Common myeloid progenitor, CD34-positive (primary cell): ENCODE results near the gene ZBTB46.
A peak's percentile ranks its signal among the peaks of the same experiment; 100 is the strongest.

Experiments used
- CTCF ChIA-PET: fragments of 350-600 bp; sonication (Branson Sonifier 250); formaldehyde crosslinking; loops from one replicate; lab custom pipeline; 2021; ENCODE audit warnings: antibody characterized with exemption; lab: Charles Lee
- POLR2A ChIA-PET: fragments of 350-600 bp; sonication (Branson Sonifier 250); formaldehyde crosslinking; loops from one replicate; lab custom pipeline; 2021; ENCODE audit warnings: antibody characterized with exemption; lab: Charles Lee
- DNase-seq, 3 donors: peaks; one replicate each; pipeline versions ENCODE4 v3.0.0 to v3.0.0-alpha.2; 2013
- H3K27ac ChIP-seq, 2 experiments: 1 replicate in 1 of 2; 2 replicates in 1 of 2; pipeline ENCODE4 v1.7.0; 2013; ENCODE audit warnings: inconsistent platforms in 2 of 2, low read length in 2 of 2, mild to moderate bottlenecking in 2 of 2, low read depth in 1 of 2, moderate library complexity in 1 of 2; ENCODE audit not compliant: severe bottlenecking in 2 of 2, insufficient read depth in 1 of 2, poor library complexity in 1 of 2
- H3K27me3 ChIP-seq, 5 experiments: replicated peaks in 2 of 5; 1 replicate in 3 of 5; 2 replicates in 2 of 5; pipeline versions ENCODE4 v1.6.1 to v1.7.0; 2013; ENCODE audit warnings: low read length in 4 of 5, mild to moderate bottlenecking in 2 of 5, moderate library complexity in 2 of 5, inconsistent platforms in 1 of 5; ENCODE audit not compliant: insufficient read depth in 5 of 5, control insufficient read depth in 4 of 5
- H3K36me3 ChIP-seq, 4 experiments: 1 replicate in 2 of 4; 2 replicates in 2 of 4; pipeline versions ENCODE4 v1.6.1 to v1.7.0; 2013; ENCODE audit warnings: low read length in 3 of 4, control low read depth in 1 of 4, mild to moderate bottlenecking in 1 of 4; ENCODE audit not compliant: control insufficient read depth in 4 of 4, insufficient read depth in 4 of 4
- H3K4me1 ChIP-seq, 4 experiments: 1 replicate in 3 of 4; 2 replicates in 1 of 4; pipeline versions ENCODE4 v1.6.1 to v1.7.1; 2013; ENCODE audit warnings: low read length in 3 of 4, mild to moderate bottlenecking in 3 of 4, control low read depth in 1 of 4, inconsistent platforms in 1 of 4, moderate library complexity in 1 of 4; ENCODE audit not compliant: control insufficient read depth in 4 of 4, insufficient read depth in 4 of 4; ENCODE audit errors: control extremely low read depth in 1 of 4
- H3K4me3 ChIP-seq, 7 experiments: 1 replicate in 4 of 7; 2 replicates in 3 of 7; pipeline versions ENCODE4 v1.5.1 to v1.7.0; 2013; ENCODE audit warnings: mild to moderate bottlenecking in 7 of 7, low read length in 6 of 7, moderate library complexity in 6 of 7, inconsistent platforms in 2 of 7, low read depth in 2 of 7, control low read depth in 1 of 7; ENCODE audit not compliant: insufficient read depth in 4 of 7, control insufficient read depth in 1 of 7; ENCODE audit errors: extremely low read depth in 1 of 7
- H3K9me3 ChIP-seq, 5 experiments: 1 replicate in 4 of 5; 2 replicates in 1 of 5; pipeline versions ENCODE4 v1.6.1 to v1.7.1; 2013; ENCODE audit warnings: low read length in 4 of 5, mild to moderate bottlenecking in 2 of 5, inconsistent platforms in 1 of 5, low read depth in 1 of 5, moderate library complexity in 1 of 5; ENCODE audit not compliant: control insufficient read depth in 4 of 5, insufficient read depth in 2 of 5; ENCODE audit errors: control extremely low read depth in 1 of 5
- WGBS: methylation state at CpG from one replicate; pipeline ENCODE4 v1.1.5; 2013; ENCODE audit not compliant: insufficient coverage; 5-methylcytosine and 5-hydroxymethylcytosine counted together

ZBTB46 gene

GRCh38 chr20:63753381-63753780 lies 77.7 kb downstream of the ZBTB46 start:
- POLR2A ChIA-PET = no interaction called here
- DNase-seq = no peak

GRCh38 chr20:63752411-63753101 lies 78.5 kb downstream of the ZBTB46 start:
- H3K4me3 ChIP-seq = no peak overlapping the region
- ChIA-PET POLR2A (no interaction called here), CTCF (no interaction called here)
- no peak overlapping the region for H3K27ac ChIP-seq
- H3K4me1 ChIP-seq = peaks cover 0 to 12% (median 5%) of the 10 kb centered on the region in 4 experiments
- H3K9me3 ChIP-seq = no peaks in the 10 kb centered on the region
- no peak for DNase-seq
- H3K36me3 ChIP-seq = peaks cover 0 to 3% (median 1%) of the 10 kb centered on the region in 4 experiments
- no peaks in the 10 kb centered on the region for H3K27me3 ChIP-seq
- WGBS = 96% methylated on average over 44 of the region's 50 CpGs

More at GRCh38 chr20:63753381-63753780, 77.7 kb downstream of the ZBTB46 start:
- Histone ChIP-seq H3K4me3 (no peak overlapping the region), H3K36me3 (peaks cover 0 to 3% (median 0%) of the 10 kb centered on the region in 4 experiments), H3K27me3 (no peaks in the 10 kb centered on the region), H3K27ac (no peak overlapping the region), H3K4me1 (peaks cover 0 to 12% (median 5%) of the 10 kb centered on the region in 4 experiments), H3K9me3 (no peaks in the 10 kb centered on the region)
- 94% methylated on average over 12 of the region's 13 CpGs for WGBS
- CTCF ChIA-PET = no interaction called here

- peaks cover 0 to 9% (median 5%) of the 10 kb centered on the region in 4 experiments for H3K4me1 ChIP-seq
- 84% methylated on average over 33 of the region's 45 CpGs for WGBS
- no peak overlapping the region for H3K27ac ChIP-seq
- peaks cover 0 to 5% (median 2%) of the 10 kb centered on the region in 4 experiments for H3K36me3 ChIP-seq
- no peaks in the 10 kb centered on the region for H3K9me3 ChIP-seq
- ChIA-PET POLR2A (no interaction called here), CTCF (interaction anchor here (1.3 to 2.1 kb wide), 2 partner anchors 9 to 23 kb away, joined by 4 to 6 read pairs; no protein-coding TSS in a partner anchor)
- no peak overlapping the region for H3K4me3 ChIP-seq
- H3K27me3 ChIP-seq = no peaks in the 10 kb centered on the region
- peak in 1 of 3 donors; percentile 6 for DNase-seq
Observed at GRCh38 chr20:63751471-63752271, 79.4 kb downstream of the ZBTB46 start.

GRCh38 chr20:63750807-63751470 lies 80.1 kb downstream of the ZBTB46 start:
- ChIA-PET CTCF (interaction anchor here (0.7 to 2.1 kb wide), 3 partner anchors 9 to 37 kb away, joined by 3 to 6 read pairs (median 4); no protein-coding TSS in a partner anchor), POLR2A (no interaction called here)
- H3K36me3 ChIP-seq = peaks cover 0 to 6% (median 2%) of the 10 kb centered on the region in 4 experiments
- WGBS = 72% methylated on average over 20 of the region's 26 CpGs
- H3K4me1 ChIP-seq = peaks cover 0 to 7% (median 5%) of the 10 kb centered on the region in 4 experiments
- H3K27ac ChIP-seq = no peak overlapping the region
- DNase-seq = peak in 2 of 3 donors; percentile 39 to 53
- H3K27me3 ChIP-seq = no peaks in the 10 kb centered on the region
- no peak overlapping the region for H3K4me3 ChIP-seq
- H3K9me3 ChIP-seq = no peaks in the 10 kb centered on the region

GRCh38 chr20:63749597-63750508 lies 81.2 kb downstream of the ZBTB46 start:
- no peak for DNase-seq
- 90% methylated on average over 13 of the region's 16 CpGs for WGBS
- ChIA-PET CTCF (interaction anchor here (0.6 to 2.1 kb wide), 5 partner anchors 11 to 272 kb away, joined by 3 to 6 read pairs (median 3); no protein-coding TSS in a partner anchor), POLR2A (no interaction called here)
- H3K27me3 ChIP-seq = no peaks in the 10 kb centered on the region
- H3K9me3 ChIP-seq = no peaks in the 10 kb centered on the region
- no peak overlapping the region for H3K4me3 ChIP-seq
- no peak overlapping the region for H3K27ac ChIP-seq
- peaks cover 0 to 13% (median 4%) of the 10 kb centered on the region in 4 experiments for H3K36me3 ChIP-seq
- H3K4me1 ChIP-seq = peaks cover 0 to 7% (median 5%) of the 10 kb centered on the region in 4 experiments

- H3K27ac ChIP-seq = no peak overlapping the region
- no peaks in the 10 kb centered on the region for H3K27me3 ChIP-seq
- H3K4me1 ChIP-seq = peaks cover 0 to 7% (median 5%) of the 10 kb centered on the region in 4 experiments
- H3K36me3 ChIP-seq = peaks cover 0 to 18% (median 5%) of the 10 kb centered on the region in 4 experiments
- H3K9me3 ChIP-seq = no peaks in the 10 kb centered on the region
- H3K4me3 ChIP-seq = no peak overlapping the region
- POLR2A ChIA-PET = no interaction called here
- CTCF ChIA-PET = no interaction called here
- WGBS = 84% methylated on average over 8 of the region's 11 CpGs
- DNase-seq = no peak
Observed at GRCh38 chr20:63748934-63749270, 82.2 kb downstream of the ZBTB46 start.
